SK-N-MC (cell line): Measurements from ENCODE around the gene TET1.

Experiments used
- EZH2 ChIP-seq: fragments of 200-600 bp; sonication (generic); IDR thresholded peaks from one replicate; pipeline ENCODE4 v1.6.1; 2017; ENCODE audit warnings: antibody characterized with exemption
- FOXP2 ChIP-seq: optimal IDR thresholded peaks from 2 replicates; pipeline ENCODE3; 2011; ENCODE audit warnings: mild to moderate bottlenecking, moderate library complexity; ENCODE audit not compliant: insufficient read depth; ENCODE audit errors: extremely low read length, control extremely low read depth
- POLR2AphosphoS5 ChIP-seq: IDR thresholded peaks from 2 replicates; pipeline ENCODE4 v1.6.1; 2012; ENCODE audit warnings: mild to moderate bottlenecking, low read depth, low read length, borderline replicate concordance

- TF ChIP-seq EZH2: no peak
- no peak for TF ChIP-seq POLR2AphosphoS5
- no peak for TF ChIP-seq FOXP2
Measured at GRCh38 chr10:68537796-68538195, 22.3 kb upstream of the TET1 start.
